Measurements from ENCODE around the gene IAH1.

IAH1 gene

GRCh38 chr2:9462886-9463697, 11.3 kb upstream of the IAH1 start:
- Mint-ChIP-seq H3K9me3 (no peaks in the 10 kb centered on the region), H3K27ac (no peak overlapping the region), H3K27me3 (no peaks in the 10 kb centered on the region), H3K4me1 (peaks cover 2% of the 10 kb centered on the region), H3K4me3 (no peak overlapping the region), H3K36me3 (ENCODE audit: low read depth) (peaks cover 43% of the 10 kb centered on the region)
- ATAC-seq (peak; percentile 21), DNase-seq (no peak)

DNA sequence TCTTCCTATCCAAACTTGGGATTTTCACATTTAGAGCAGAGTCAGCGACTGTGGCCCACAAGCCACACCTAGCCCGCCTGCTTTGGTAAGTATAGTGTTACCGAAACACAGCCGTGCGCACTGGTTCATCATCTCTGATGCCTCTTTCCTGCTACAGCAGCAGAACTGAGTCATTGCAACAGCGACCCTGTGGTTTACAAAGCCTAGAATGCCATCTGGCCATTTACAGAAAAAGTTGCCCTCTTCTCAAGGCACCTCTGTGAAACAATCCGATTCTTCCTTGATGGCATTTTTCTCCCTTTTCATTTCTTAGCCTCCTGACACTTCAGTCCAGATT, 10.7 kb upstream of the IAH1 start:
- Mint-ChIP-seq H3K27me3 (no peaks in the 10 kb centered on the region), H3K4me1 (peaks cover 2% of the 10 kb centered on the region), H3K4me3 (no peak overlapping the region), H3K27ac (no peak overlapping the region), H3K36me3 (ENCODE audit: low read depth) (peaks cover 43% of the 10 kb centered on the region), H3K9me3 (no peaks in the 10 kb centered on the region)
- DNase-seq, result peak; percentile 10
- peak; percentile 87 for ATAC-seq

DNA sequence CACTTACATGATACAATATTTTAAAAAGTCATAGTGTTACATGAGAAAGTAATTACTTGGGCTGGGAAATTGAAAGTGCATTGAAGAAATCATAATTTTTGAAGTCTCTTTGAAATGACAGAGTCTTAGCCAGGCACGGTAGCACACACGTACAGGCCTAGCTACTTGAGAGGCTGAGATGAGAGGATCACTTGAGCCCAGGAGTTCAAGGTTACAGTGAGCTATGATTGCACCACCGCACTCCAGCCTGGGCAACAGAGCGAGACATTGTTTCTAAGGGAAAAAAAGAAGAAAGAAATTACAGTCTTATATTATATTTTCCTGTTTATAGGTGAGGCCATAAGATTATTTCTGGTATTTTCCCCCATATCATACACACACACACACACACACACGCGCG, 9.2 kb upstream of the IAH1 start:
- Mint-ChIP-seq H3K9me3 (no peaks in the 10 kb centered on the region), H3K4me3 (no peak overlapping the region), H3K27me3 (no peaks in the 10 kb centered on the region), H3K4me1 (peaks cover 2% of the 10 kb centered on the region), H3K36me3 (ENCODE audit: low read depth) (peaks cover 37% of the 10 kb centered on the region), H3K27ac (no peak overlapping the region)
- ATAC-seq (no peak), DNase-seq (no peak)

DNA sequence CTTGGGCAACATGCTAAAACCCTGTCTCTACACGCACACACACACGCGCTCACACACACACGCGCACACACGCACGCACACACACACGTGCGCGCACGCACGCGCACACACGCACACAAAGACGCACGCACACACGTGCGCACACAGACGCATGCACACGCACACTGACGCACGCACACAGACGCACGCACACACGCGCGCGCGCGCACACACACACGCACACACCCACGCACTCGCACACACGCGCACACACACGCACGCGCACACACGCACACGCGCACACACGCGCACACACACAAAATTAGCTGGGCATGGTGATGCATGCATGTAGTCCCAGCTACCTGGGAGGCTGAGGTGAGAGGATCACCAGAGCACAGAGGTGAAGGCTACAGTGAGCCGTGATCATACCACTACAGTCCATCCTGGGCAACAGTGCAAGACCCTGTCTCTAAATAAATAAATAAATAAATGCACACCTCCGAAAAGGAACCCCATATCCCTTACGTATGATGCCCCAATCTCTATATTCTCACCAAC, 8.1 kb upstream of the IAH1 start:
- Mint-ChIP-seq H3K27ac (no peak overlapping the region), H3K4me1 (peaks cover 2% of the 10 kb centered on the region), H3K27me3 (no peaks in the 10 kb centered on the region), H3K9me3 (no peaks in the 10 kb centered on the region), H3K36me3 (ENCODE audit: low read depth) (peaks cover 34% of the 10 kb centered on the region), H3K4me3 (no peak overlapping the region)
- ATAC-seq (no peak), DNase-seq (no peak)

DNA sequence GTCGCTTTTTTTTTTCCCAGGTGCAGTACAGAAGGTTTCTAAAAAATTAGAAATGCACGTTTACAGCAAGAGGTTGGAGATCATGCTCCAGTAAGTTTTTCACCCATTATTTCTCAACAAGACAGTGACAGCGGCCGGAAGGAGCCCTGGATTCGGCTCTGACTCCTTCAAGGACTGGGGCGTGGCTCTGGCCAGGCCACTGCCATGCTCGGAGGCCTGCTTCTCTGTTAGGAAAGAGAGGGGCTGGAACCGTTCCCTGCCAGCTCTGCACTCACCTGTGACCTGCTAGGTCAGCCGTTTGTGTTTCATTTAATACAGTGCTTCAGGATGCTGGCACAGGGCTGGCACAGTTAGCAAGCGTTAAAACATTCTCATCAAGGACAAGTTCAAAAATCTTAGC, 6.7 kb upstream of the IAH1 start:
- Mint-ChIP-seq H3K4me1 (peaks cover 2% of the 10 kb centered on the region), H3K27ac (no peak overlapping the region), H3K27me3 (no peaks in the 10 kb centered on the region), H3K4me3 (no peak overlapping the region), H3K36me3 (ENCODE audit: low read depth) (peaks cover 35% of the 10 kb centered on the region), H3K9me3 (no peaks in the 10 kb centered on the region)
- ATAC-seq (no peak), DNase-seq (no peak)

DNA sequence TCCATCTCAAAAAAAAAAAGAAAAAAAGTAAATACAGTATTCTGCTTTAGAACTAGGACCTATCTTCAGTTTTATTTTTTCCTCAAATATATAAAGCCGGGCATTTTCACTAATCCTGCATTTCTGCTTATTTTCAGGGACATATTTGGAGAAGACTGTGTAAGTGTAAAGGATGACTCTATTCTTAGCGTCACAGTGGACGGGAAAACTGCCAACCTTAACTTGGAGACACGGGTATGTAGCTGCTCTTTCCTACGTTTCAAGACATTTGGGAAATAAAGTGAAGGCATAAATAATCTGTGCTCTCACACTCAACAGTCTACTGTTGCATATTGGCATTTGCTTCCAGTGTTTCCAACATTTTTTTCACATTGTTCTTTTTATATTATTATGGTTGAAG, 3.1 kb upstream of the IAH1 start:
- no peak overlapping the region for H3K27ac Mint-ChIP-seq

DNA sequence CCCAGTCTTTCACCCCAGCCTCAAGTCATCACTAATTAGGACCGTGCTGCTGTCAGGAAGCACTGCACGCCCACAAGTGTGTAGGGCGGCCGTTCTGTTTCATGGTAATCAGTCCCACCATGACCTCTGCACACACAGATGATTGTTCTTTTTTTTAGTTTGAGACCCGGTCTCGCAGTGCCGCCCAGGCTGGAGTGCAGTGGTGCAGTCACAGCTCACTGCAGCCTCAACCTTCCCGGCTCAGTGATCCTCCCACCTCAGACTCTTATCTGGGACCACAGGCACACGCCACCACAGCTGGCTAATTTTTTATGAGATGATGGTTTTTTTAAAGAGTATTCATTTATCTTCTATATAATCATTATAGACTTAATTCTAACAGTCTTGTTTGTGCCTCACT, 1.8 kb upstream of the IAH1 start:
- H3K36me3 Mint-ChIP-seq (ENCODE audit: low read depth), result peaks cover 38% of the 10 kb centered on the region
- H3K4me1 Mint-ChIP-seq, result peaks cover 23% of the 10 kb centered on the region
- ATAC-seq, result no peak
- peak overlapping the region; percentile 71 for H3K4me3 Mint-ChIP-seq
- H3K27ac Mint-ChIP-seq, result no peak overlapping the region
- DNase-seq, result no peak
- no peaks in the 10 kb centered on the region for H3K9me3 Mint-ChIP-seq
- H3K27me3 Mint-ChIP-seq, result no peaks in the 10 kb centered on the region

More for the DNA sequence above, 3.1 kb upstream of the IAH1 start:
- no peak overlapping the region for H3K4me3 Mint-ChIP-seq
- no peaks in the 10 kb centered on the region for H3K27me3 Mint-ChIP-seq
- no peaks in the 10 kb centered on the region for H3K9me3 Mint-ChIP-seq
- peaks cover 11% of the 10 kb centered on the region for H3K4me1 Mint-ChIP-seq
- no peak for DNase-seq
- no peak for ATAC-seq
- peaks cover 36% of the 10 kb centered on the region for H3K36me3 Mint-ChIP-seq (ENCODE audit: low read depth)

GRCh38 chr2:9473308-9473984, 905 bp upstream of the IAH1 start:
- ATAC-seq, result peak; percentile 21
- H3K4me1 Mint-ChIP-seq, result peaks cover 32% of the 10 kb centered on the region
- peak overlapping the region; percentile 60 for H3K27ac Mint-ChIP-seq
- H3K27me3 Mint-ChIP-seq, result no peaks in the 10 kb centered on the region
- peaks cover 41% of the 10 kb centered on the region for H3K36me3 Mint-ChIP-seq (ENCODE audit: low read depth)
- no peak for DNase-seq
- no peaks in the 10 kb centered on the region for H3K9me3 Mint-ChIP-seq
- H3K4me3 Mint-ChIP-seq, result peak overlapping the region; percentile 71

- H3K27me3 Mint-ChIP-seq, result no peaks in the 10 kb centered on the region
- peaks cover 40% of the 10 kb centered on the region for H3K36me3 Mint-ChIP-seq (ENCODE audit: low read depth)
- no peaks in the 10 kb centered on the region for H3K9me3 Mint-ChIP-seq
- H3K4me1 Mint-ChIP-seq, result peaks cover 34% of the 10 kb centered on the region
- DNase-seq, result peak; percentile 64
- H3K27ac Mint-ChIP-seq, result peak overlapping the region; percentile 60
- peak overlapping the region; percentile 71 for H3K4me3 Mint-ChIP-seq
- ATAC-seq, result peak; percentile 50
Measured at GRCh38 chr2:9473985-9474360, 378 bp upstream of the IAH1 start.

- Mint-ChIP-seq H3K27me3 (no peaks in the 10 kb centered on the region), H3K9me3 (no peaks in the 10 kb centered on the region), H3K36me3 (ENCODE audit: low read depth) (peaks cover 39% of the 10 kb centered on the region), H3K4me3 (no peak overlapping the region), H3K4me1 (peaks cover 46% of the 10 kb centered on the region), H3K27ac (no peak overlapping the region)
- no peak for DNase-seq
- no peak for ATAC-seq
Measured at GRCh38 chr2:9477914-9478313, 3.6 kb downstream of the IAH1 start.

- ATAC-seq (no peak), DNase-seq (no peak)
- Mint-ChIP-seq H3K27ac (no peak overlapping the region), H3K4me3 (no peak overlapping the region), H3K9me3 (no peaks in the 10 kb centered on the region), H3K27me3 (no peaks in the 10 kb centered on the region), H3K36me3 (ENCODE audit: low read depth) (peaks cover 38% of the 10 kb centered on the region), H3K4me1 (peaks cover 43% of the 10 kb centered on the region)
Measured at GRCh38 chr2:9478526-9478925, 4.2 kb downstream of the IAH1 start.

DNA sequence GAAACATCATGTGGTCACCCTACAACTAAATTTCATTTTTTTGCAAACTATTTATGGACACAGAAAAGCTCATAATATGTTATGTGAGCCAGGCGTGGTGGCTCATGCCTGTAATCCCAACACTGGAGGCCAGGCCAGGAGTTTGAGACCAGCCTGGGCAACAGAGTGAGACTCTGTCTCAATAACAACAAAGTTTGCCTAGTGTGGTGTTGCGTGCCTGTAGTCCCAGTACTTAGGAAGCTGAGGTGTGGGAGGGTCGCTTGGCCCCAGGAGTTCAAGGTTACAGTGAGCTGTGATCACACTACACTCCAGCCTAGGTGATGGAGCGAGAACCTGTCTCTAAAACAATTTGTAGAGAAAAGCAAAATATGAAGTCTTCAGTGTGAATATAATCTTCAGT, 5.8 kb downstream of the IAH1 start:
- Mint-ChIP-seq H3K4me3 (no peak overlapping the region), H3K27me3 (no peaks in the 10 kb centered on the region), H3K4me1 (peaks cover 43% of the 10 kb centered on the region), H3K9me3 (no peaks in the 10 kb centered on the region), H3K36me3 (ENCODE audit: low read depth) (peaks cover 51% of the 10 kb centered on the region), H3K27ac (peak overlapping the region; percentile 4)
- DNase-seq (no peak), ATAC-seq (no peak)

DNA sequence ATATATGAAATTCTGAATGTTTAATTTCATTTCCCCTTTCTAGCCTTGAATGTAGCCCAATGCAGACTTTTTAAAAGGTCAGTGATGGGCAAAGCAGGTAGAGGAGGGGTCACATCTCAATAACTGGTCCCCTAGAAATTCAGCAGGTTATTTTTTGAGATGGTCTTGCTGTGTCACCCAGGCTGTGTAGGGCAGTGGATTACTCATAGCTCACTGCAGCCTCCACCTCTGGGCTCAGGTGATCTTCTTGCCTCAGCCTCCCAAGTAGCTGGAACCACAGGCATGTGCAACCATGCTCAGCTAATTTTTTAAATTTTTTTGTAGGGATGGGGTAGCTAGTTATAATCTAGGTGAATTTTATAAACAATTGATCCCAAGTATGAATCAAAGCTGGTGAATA, 8.8 kb downstream of the IAH1 start:
- no peak overlapping the region for H3K4me3 Mint-ChIP-seq
- peaks cover 54% of the 10 kb centered on the region for H3K36me3 Mint-ChIP-seq (ENCODE audit: low read depth)
- peaks cover 20% of the 10 kb centered on the region for H3K4me1 Mint-ChIP-seq
- no peaks in the 10 kb centered on the region for H3K27me3 Mint-ChIP-seq
- DNase-seq (no peak), ATAC-seq (no peak)
- no peak overlapping the region for H3K27ac Mint-ChIP-seq
- no peaks in the 10 kb centered on the region for H3K9me3 Mint-ChIP-seq

DNA sequence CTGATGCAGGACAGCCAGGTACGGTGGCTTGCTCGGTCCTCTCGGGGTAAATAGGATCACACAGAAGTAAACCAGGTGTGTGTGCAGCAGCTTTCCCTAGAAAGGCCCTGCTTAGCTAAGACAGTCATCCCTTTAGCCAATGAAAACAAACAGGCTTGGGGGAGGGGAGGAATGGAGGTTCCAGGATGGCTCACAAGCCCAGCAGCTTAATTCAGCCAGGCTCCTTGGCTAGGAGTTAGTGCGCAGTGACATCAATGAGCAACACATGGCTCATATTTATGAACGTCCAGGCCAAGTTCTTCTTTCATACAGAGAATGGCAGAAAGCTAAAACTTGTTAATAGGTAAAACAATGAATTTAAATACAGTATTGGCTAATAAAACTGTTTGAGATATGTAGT, 10.2 kb downstream of the IAH1 start:
- peaks cover 56% of the 10 kb centered on the region for H3K36me3 Mint-ChIP-seq (ENCODE audit: low read depth)
- peaks cover 24% of the 10 kb centered on the region for H3K4me1 Mint-ChIP-seq
- DNase-seq (no peak), ATAC-seq (no peak)
- H3K27ac Mint-ChIP-seq, result no peak overlapping the region
- H3K4me3 Mint-ChIP-seq, result no peak overlapping the region
- no peaks in the 10 kb centered on the region for H3K9me3 Mint-ChIP-seq
- H3K27me3 Mint-ChIP-seq, result no peaks in the 10 kb centered on the region

Measured in activated naive CD8-positive, alpha-beta T cell treated with anti-CD3 and anti-CD28 coated beads, Interleukin-2, amount 50 U/mL, for 24 hours (primary cell).